Body of pancreas (tissue), 4 donors: ENCODE data around the gene FHOD3.

Experiments used
- POLR2A ChIP-seq, 3 donors: fragments of 450-650 bp; IDR thresholded peaks; one replicate each; pipeline ENCODE4 v1.6.1; 2016; ENCODE audit warnings: antibody characterized with exemption in 3 of 3, mild to moderate bottlenecking in 2 of 3
- TF ChIP-seq, protein P1 (sequence below), 7 experiments: fragments of 450-650 bp in 4 of 7; fragments of 200-600 bp in 3 of 7; sonication (generic) in 3 of 7; IDR thresholded peaks; one replicate each; pipeline ENCODE4 v1.5.1; 2016 to 2019; ENCODE audit warnings: antibody characterized with exemption in 7 of 7

- TF ChIP-seq, protein P1, sequence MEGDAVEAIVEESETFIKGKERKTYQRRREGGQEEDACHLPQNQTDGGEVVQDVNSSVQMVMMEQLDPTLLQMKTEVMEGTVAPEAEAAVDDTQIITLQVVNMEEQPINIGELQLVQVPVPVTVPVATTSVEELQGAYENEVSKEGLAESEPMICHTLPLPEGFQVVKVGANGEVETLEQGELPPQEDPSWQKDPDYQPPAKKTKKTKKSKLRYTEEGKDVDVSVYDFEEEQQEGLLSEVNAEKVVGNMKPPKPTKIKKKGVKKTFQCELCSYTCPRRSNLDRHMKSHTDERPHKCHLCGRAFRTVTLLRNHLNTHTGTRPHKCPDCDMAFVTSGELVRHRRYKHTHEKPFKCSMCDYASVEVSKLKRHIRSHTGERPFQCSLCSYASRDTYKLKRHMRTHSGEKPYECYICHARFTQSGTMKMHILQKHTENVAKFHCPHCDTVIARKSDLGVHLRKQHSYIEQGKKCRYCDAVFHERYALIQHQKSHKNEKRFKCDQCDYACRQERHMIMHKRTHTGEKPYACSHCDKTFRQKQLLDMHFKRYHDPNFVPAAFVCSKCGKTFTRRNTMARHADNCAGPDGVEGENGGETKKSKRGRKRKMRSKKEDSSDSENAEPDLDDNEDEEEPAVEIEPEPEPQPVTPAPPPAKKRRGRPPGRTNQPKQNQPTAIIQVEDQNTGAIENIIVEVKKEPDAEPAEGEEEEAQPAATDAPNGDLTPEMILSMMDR (IDR thresholded peaks at IDR 0.05): no peak
- TF ChIP-seq POLR2A (IDR thresholded peaks at IDR 0.05): no peak
Measured at GRCh38 chr18:36338403-36338933, 41.0 kb downstream of the FHOD3 start.
